K562 (cell line): Measurements from ENCODE around the gene EIF3M. TPM values are rescaled to one million over a fixed set of nuclear protein-coding genes. Genes with fewer than 3 reads are reported as not detected.

Source experiments
- BCL6 ChIP-seq: fragments of 250-450 bp; sonication (Bioruptor Pico); IDR thresholded peaks from 2 replicates; pipeline ENCODE4 v1.4.0; 2020
- CC2D1A ChIP-seq: fragments of 450-650 bp; IDR thresholded peaks from 2 replicates; pipeline ENCODE4 v1.6.1; 2017; ENCODE audit warnings: mild to moderate bottlenecking
- ELF1 ChIP-seq: fragments of 200-800 bp; sonication (Bioruptor generic); IDR thresholded peaks from 2 replicates; pipeline ENCODE4 v1.6.1; 2016; ENCODE audit warnings: missing genetic modification characterization, missing compliant biosample characterization
- GATAD2A ChIP-seq: fragments of 450-650 bp; IDR thresholded peaks from 2 replicates; pipeline ENCODE4 v1.6.1; 2017
- GTF2E2 ChIP-seq: fragments of 200-800 bp; sonication (Bioruptor generic); IDR thresholded peaks from 2 replicates; pipeline ENCODE4 v1.6.1; 2016; ENCODE audit warnings: missing genetic modification characterization, missing compliant biosample characterization
- MEF2D ChIP-seq: conservative IDR thresholded peaks from 2 replicates; pipeline ENCODE4 v1.6.1; 2016; ENCODE audit warnings: low read depth, missing genetic modification characterization, missing compliant biosample characterization
- NR2C1 ChIP-seq, 2 experiments: fragments of 450-650 bp; IDR thresholded peaks; 2 replicates each; pipeline ENCODE4 v1.6.1; 2017; ENCODE audit warnings: mild to moderate bottlenecking in 2 of 2, antibody characterized with exemption in 1 of 2, inconsistent platforms in 1 of 2, missing compliant biosample characterization in 1 of 2, missing genetic modification characterization in 1 of 2
- RNF2 ChIP-seq: sonication (generic); IDR thresholded peaks from 2 replicates; pipeline ENCODE4 v1.6.1; 2016
- SMAD1 ChIP-seq: fragments of 150-350 bp; IDR thresholded peaks from 2 replicates; pipeline ENCODE4 v1.6.1; 2014; ENCODE audit warnings: low read length, low read depth; ENCODE audit not compliant: partially characterized antibody
- SP1 ChIP-seq: sonication (generic); formaldehyde crosslinking; IDR thresholded peaks from 2 replicates; pipeline ENCODE4 v1.8.1; 2022; ENCODE audit warnings: mild to moderate bottlenecking, missing genetic modification reagents
- SRF ChIP-seq, 2 experiments: fragments of 250-450, 450-650 bp in 1 of 2; sonication (Bioruptor Pico) in 1 of 2; sonication (generic) in 1 of 2; formaldehyde crosslinking; IDR thresholded peaks; 2 replicates each; pipeline versions ENCODE4 v1.5.0 to v1.5.1; 2020 to 2022; ENCODE audit warnings: mild to moderate bottlenecking in 1 of 2, missing genetic modification reagents in 1 of 2
- SRSF1 ChIP-seq: fragments of 200-400 bp; formaldehyde crosslinking; IDR thresholded peaks from 2 replicates; pipeline ENCODE4 v1.6.1; 2017; ENCODE audit warnings: mild to moderate bottlenecking, low read depth, low read length, moderate library complexity
- STAG1 ChIP-seq: sonication (generic); formaldehyde crosslinking; IDR thresholded peaks from 2 replicates; pipeline ENCODE4 v1.5.0; 2020; ENCODE audit warnings: missing genetic modification reagents, borderline replicate concordance
- TCF7 ChIP-seq: sonication (generic); IDR thresholded peaks from 2 replicates; pipeline ENCODE4 v1.6.1; 2016; ENCODE audit warnings: antibody characterized with exemption, borderline replicate concordance
- XRCC4 ChIP-seq: IDR thresholded peaks from one replicate; pipeline ENCODE4 v1.6.1; 2011; ENCODE audit not compliant: insufficient read depth, insufficient read length; ENCODE audit errors: extremely low read depth
- ZNF224 ChIP-seq: sonication (generic); formaldehyde crosslinking; IDR thresholded peaks from 2 replicates; pipeline ENCODE4 v1.8.0; 2022; ENCODE audit warnings: mild to moderate bottlenecking, missing genetic modification reagents
- ZNF324 ChIP-seq: fragments of 250-450 bp; sonication (Bioruptor Pico); IDR thresholded peaks from 2 replicates; pipeline ENCODE4 v1.4.0; 2020; ENCODE audit warnings: mild to moderate bottlenecking
- ZNF589 ChIP-seq: fragments of 200-800 bp; sonication (Bioruptor generic); IDR thresholded peaks from 2 replicates; pipeline ENCODE4 v1.6.1; 2016; ENCODE audit warnings: low read depth, missing genetic modification characterization, missing compliant biosample characterization
- ZNF780A ChIP-seq: fragments of 250-450 bp; sonication (Bioruptor Pico); IDR thresholded peaks from 2 replicates; pipeline ENCODE4 v1.5.0; 2021; ENCODE audit warnings: mild to moderate bottlenecking
- polyA plus RNA-seq, 8 experiments: library from polyadenylated mRNA; depleted of rRNA in 4 of 8; stranded (reverse) in 5 of 8; unstranded in 3 of 8; fragments of >200 nt; fragmentation: Nextera tagmentation in 2 of 8; fragmentation: Illumina TruSeq in 1 of 8; extraction: Ambion mirVana in 2 of 8; extraction: Trizol in 1 of 8; gene quantifications; 2 replicates each; pipeline versions ENCODE4 v1.2.1 to v1.2.3, GENCODE V29; 2011 to 2014; ENCODE audit warnings: inconsistent platforms in 1 of 8, missing spikeins in 1 of 8
- total RNA-seq, 7 experiments: library from RNA; depleted of rRNA in 6 of 7; stranded (reverse); fragments of >200 nt in 6 of 7; fragmentation: Illumina TruSeq in 2 of 7; extraction: Trizol in 2 of 7; gene quantifications; 2 replicates each; pipeline versions ENCODE4 v1.2.1 to v1.2.3, GENCODE V29; 2011 to 2021; ENCODE audit warnings: low replicate concordance in 1 of 7
- TF ChIP-seq, protein P1 (sequence below): sonication (generic); formaldehyde crosslinking; IDR thresholded peaks from 2 replicates; pipeline ENCODE4 v1.5.0; 2020; ENCODE audit warnings: missing genetic modification reagents
- TF ChIP-seq, protein P2 (sequence below): IDR thresholded peaks from 2 replicates; pipeline ENCODE4 v1.6.1; 2011; ENCODE audit not compliant: insufficient read length; ENCODE audit errors: extremely low read depth
- TF ChIP-seq, protein P3 (sequence below): sonication (generic); formaldehyde crosslinking; IDR thresholded peaks from 2 replicates; pipeline ENCODE4 v1.8.0; 2022; ENCODE audit warnings: mild to moderate bottlenecking, missing genetic modification reagents
- TF ChIP-seq, protein P4 (sequence below): fragments of 250-450 bp; sonication (Bioruptor Pico); IDR thresholded peaks from 2 replicates; pipeline ENCODE4 v1.8.0; 2022; ENCODE audit warnings: moderate library complexity, mild to moderate bottlenecking, inconsistent platforms
- TF ChIP-seq, protein P5 (sequence below): fragments of 450-650 bp; IDR thresholded peaks from 2 replicates; pipeline ENCODE4 v1.6.1; 2017; ENCODE audit warnings: antibody characterized with exemption

The EIF3M gene
- total and polyA plus RNA-seq, 9 of the 15 experiments (the other 6 are each of a cell fraction or from before 2014, with no cell fraction given), result 602 to 2,015 (median 1,058) TPM

DNA sequence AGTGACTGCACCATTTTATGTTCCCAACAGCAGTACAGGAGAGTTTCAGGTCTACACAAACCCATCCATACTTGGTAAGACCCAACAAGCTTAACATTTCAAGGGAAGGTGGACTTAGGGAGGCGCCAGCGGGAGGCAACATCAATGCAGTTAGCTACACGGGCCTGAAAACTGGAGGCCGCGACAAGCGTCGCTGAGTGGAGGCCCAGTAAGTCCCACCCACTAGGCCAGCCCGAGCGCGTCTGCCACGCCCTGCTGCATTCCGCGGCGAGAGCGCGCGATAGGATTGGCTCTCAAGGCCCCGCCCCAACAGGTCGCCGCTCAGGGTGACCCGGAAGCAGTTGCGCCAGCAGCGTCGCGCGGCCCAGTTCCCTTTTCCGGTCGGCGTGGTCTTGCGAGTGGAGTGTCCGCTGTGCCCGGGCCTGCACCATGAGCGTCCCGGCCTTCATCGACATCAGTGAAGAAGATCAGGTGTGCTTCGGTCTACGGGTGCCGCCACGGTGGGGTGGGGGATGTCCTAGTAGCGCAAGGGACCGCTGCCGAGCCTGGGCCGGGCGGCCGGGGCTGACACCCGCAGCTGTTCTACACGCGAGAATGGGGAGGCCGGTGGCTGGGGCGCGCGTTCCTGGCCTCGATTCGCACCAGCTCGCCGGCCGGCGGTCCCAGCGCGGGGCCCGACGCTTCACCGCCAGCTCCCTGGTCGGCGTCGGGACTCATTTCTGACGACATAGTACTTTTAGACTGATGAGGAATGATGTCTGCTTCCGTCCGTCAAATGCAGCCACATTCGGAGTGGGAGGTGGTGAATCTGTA, at the start of gene EIF3M (continued):
- TF ChIP-seq ZNF589 (CRISPR knock-in tag), result no peak
- TF ChIP-seq, protein P1, sequence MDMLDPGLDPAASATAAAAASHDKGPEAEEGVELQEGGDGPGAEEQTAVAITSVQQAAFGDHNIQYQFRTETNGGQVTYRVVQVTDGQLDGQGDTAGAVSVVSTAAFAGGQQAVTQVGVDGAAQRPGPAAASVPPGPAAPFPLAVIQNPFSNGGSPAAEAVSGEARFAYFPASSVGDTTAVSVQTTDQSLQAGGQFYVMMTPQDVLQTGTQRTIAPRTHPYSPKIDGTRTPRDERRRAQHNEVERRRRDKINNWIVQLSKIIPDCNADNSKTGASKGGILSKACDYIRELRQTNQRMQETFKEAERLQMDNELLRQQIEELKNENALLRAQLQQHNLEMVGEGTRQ, result no peak
- no peak for TF ChIP-seq ZNF324 (CRISPR knock-in tag)
- TF ChIP-seq NR2C1 (IDR thresholded peaks at IDR 0.05), result peak; percentile 99
- peak; percentile 99 for TF ChIP-seq NR2C1 (tag; IDR thresholded peaks at IDR 0.05)
- no peak; the same call in 1 of the 2 replicates for TF ChIP-seq GTF2E2
- TF ChIP-seq MEF2D (tag), result no peak
- peak in 1 of 2 experiments; percentile 28; a peak in 1 of 4 replicates for TF ChIP-seq SRF (CRISPR knock-in tag; IDR thresholded peaks at IDR 0.05)
- no peak for TF ChIP-seq ZNF224 (CRISPR knock-in tag)
- TF ChIP-seq, protein P2, sequence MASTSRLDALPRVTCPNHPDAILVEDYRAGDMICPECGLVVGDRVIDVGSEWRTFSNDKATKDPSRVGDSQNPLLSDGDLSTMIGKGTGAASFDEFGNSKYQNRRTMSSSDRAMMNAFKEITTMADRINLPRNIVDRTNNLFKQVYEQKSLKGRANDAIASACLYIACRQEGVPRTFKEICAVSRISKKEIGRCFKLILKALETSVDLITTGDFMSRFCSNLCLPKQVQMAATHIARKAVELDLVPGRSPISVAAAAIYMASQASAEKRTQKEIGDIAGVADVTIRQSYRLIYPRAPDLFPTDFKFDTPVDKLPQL, result no peak
- TF ChIP-seq, protein P3, sequence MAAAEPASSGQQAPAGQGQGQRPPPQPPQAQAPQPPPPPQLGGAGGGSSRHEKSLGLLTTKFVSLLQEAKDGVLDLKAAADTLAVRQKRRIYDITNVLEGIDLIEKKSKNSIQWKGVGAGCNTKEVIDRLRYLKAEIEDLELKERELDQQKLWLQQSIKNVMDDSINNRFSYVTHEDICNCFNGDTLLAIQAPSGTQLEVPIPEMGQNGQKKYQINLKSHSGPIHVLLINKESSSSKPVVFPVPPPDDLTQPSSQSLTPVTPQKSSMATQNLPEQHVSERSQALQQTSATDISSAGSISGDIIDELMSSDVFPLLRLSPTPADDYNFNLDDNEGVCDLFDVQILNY (CRISPR knock-in tag), result no peak
- TF ChIP-seq, protein P4, sequence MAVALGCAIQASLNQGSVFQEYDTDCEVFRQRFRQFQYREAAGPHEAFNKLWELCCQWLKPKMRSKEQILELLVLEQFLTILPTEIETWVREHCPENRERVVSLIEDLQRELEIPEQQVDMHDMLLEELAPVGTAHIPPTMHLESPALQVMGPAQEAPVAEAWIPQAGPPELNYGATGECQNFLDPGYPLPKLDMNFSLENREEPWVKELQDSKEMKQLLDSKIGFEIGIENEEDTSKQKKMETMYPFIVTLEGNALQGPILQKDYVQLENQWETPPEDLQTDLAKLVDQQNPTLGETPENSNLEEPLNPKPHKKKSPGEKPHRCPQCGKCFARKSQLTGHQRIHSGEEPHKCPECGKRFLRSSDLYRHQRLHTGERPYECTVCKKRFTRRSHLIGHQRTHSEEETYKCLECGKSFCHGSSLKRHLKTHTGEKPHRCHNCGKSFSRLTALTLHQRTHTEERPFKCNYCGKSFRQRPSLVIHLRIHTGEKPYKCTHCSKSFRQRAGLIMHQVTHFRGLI (CRISPR knock-in tag), result no peak
- no peak for TF ChIP-seq SMAD1
- TF ChIP-seq ELF1 (tag), result peak; percentile 77
- no peak for TF ChIP-seq XRCC4
- peak; percentile 94 for TF ChIP-seq SP1 (CRISPR knock-in tag)
- no peak for TF ChIP-seq BCL6 (CRISPR knock-in tag)
- TF ChIP-seq RNF2, result peak; percentile 59; the same call in 1 of the 2 replicates
- no peak for TF ChIP-seq SRSF1
- 0 out of 2 replicates have a peak, but pooled peaks have one; percentile 7 for TF ChIP-seq CC2D1A
- no peak; the same call in 1 of the 2 replicates for TF ChIP-seq GATAD2A
- TF ChIP-seq, protein P5, sequence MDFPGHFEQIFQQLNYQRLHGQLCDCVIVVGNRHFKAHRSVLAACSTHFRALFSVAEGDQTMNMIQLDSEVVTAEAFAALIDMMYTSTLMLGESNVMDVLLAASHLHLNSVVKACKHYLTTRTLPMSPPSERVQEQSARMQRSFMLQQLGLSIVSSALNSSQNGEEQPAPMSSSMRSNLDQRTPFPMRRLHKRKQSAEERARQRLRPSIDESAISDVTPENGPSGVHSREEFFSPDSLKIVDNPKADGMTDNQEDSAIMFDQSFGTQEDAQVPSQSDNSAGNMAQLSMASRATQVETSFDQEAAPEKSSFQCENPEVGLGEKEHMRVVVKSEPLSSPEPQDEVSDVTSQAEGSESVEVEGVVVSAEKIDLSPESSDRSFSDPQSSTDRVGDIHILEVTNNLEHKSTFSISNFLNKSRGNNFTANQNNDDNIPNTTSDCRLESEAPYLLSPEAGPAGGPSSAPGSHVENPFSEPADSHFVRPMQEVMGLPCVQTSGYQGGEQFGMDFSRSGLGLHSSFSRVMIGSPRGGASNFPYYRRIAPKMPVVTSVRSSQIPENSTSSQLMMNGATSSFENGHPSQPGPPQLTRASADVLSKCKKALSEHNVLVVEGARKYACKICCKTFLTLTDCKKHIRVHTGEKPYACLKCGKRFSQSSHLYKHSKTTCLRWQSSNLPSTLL, result no peak
- TF ChIP-seq STAG1 (CRISPR knock-in tag), result no peak
- no peak for TF ChIP-seq TCF7
- no peak for TF ChIP-seq ZNF780A (CRISPR knock-in tag)
